Measurements from ENCODE around the gene AGTRAP.

Gene AGTRAP

DNA sequence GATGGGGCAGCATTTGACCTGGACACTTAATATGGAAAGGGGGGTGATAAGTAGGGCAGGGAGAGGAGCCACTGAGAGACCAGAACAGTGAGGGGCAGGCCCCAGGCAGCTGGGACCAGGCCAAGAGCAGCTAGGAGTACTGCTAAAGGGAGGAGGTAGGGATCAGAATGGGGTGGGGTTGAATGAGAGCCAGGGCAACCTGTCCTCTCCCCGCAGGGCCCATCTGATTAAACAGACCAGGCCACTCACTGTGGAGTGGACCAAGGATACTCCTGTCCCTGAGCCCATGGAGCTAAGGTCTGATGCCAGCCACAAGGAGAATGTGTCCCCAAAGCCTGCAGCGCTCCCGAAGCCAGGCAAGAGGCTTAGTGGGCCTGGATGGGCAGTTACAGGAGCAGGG is 28.2 kb downstream of the AGTRAP start:
- DNase-seq (ENCODE audit: low read depth in 2 of 2), result no peak

DNA sequence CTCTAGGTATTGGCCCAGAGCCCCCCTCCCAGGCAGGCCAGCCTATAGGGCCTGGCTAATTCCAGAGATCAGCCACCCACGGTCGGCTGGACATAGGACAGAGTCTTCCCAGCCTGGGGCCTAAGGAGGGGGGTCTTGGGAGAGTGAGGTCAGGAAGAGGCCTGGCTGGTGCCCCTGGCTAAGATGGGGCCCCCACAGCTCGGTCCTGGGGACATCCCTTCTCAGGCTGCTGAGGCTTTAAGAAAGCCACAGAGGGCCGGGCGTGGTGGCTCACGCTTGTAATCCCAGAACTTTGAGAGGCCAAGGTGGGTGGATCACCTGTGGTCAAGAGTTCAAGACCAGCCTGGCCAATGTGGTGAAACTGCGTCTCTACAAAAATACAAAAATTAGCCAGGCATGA is 28.6 kb downstream of the AGTRAP start:
- no peak for DNase-seq (ENCODE audit: low read depth in 2 of 2)

DNA sequence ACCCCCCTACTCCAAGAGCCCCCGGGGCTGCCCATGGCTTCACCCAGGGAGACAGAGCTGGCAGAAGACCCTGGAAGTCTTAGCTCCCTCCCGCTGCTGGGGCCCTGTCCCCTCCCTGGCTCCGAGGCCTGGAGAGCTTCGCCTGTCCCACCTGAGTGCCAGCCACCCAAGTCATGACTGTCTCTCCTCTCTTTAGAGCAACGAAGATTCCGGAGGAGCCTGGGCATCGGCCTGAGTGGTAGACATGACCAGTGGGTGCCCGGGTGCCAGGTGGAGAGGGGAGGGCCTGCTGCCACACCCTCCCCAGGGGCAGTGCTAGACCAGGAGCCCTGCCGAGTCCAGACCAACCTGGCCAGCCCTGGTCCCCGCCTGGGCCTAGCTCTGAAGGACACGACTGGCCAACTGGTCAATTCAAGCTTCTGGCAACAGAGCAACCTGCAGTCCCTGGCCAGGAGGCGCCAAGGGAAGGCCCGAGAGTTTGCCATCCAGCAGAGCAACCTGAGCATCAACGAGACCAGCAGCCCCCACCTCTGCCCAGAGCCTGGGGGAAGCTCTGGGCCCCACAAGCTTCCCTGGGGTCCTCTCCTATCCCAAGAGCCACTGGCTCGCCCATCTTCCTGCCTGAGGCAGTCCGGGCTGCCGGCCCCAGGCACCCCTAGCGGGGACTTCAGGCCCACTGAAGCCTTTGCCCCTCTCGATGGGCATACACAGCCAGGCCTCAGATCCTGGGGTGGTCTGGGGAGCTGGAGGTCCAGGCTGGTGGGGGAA is 29.9 kb downstream of the AGTRAP start:
- DNase-seq (ENCODE audit: low read depth in 2 of 2), result no peak

DNA sequence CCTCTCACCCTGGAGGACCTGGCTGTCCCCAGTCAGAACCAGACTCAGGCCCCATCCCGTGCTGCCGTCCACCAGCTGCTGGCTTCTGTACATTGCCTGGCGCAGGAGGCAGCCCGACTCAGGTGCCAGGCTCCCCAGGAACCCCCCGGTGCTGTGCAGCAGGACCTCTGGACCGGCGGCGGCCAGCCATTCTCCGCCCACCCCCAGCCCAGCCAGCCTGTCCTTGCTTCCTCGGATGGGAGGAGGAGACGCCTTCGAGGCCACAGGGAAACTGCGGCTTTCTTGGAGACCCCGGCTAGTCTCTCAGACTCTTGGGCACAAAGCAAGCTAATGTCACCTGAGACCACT is 30.5 kb downstream of the AGTRAP start:
- DNase-seq (ENCODE audit: low read depth in 2 of 2), result no peak

DNA sequence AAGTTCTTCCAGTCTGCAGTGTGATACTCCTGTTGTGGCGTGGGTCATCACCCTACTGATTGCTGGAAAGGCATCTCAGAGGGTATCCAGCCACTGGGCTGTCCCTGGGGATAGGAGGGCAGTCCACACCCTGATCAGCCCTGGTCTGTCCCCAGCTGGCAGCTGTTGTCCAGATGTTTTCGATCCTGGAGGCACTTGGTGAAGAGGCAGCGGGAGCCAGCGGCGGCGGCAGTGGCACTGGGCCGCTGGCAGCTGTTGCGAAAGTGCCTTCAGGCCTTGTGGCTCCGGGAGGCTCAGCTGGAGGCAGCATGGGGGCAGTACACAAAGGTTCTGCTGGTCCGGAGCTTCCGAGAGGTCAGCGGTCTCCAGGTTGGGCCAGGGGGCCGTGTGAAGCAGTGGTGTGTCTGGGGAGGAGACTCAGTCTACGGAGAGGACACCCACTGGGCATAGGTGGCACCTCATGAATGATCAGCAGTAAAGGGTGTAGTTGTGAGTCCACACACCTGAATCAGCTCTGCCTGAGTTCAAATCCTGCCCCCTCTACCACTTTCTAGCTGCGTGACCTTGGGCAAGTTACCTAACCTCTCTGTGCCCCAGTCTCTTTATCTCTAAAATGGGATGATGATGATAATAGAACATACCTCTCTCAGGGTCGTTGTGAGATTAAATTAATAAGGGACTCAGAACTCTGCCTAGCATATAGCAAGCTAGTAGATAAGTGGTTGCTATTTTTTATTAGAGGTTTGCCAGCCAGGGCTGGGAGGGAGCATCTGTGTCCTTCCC is 32.2 kb downstream of the AGTRAP start:
- DNase-seq (ENCODE audit: low read depth in 2 of 2), result no peak

GRCh38 chr1:11768821-11769220 is 32.9 kb downstream of the AGTRAP start:
- no peak for DNase-seq (ENCODE audit: low read depth in 2 of 2)

- DNase-seq (ENCODE audit: low read depth in 2 of 2), result no peak
Measured at GRCh38 chr1:11769274-11769673, 33.3 kb downstream of the AGTRAP start.

- DNase-seq (ENCODE audit: low read depth in 2 of 2), result no peak
Measured at GRCh38 chr1:11770011-11770410, 34.1 kb downstream of the AGTRAP start.

- DNase-seq (ENCODE audit: low read depth in 2 of 2), result no peak
Measured at GRCh38 chr1:11771481-11772043, 35.6 kb downstream of the AGTRAP start.

- no peak for DNase-seq (ENCODE audit: low read depth in 2 of 2)
Measured at GRCh38 chr1:11772458-11772857, 36.5 kb downstream of the AGTRAP start.

GRCh38 chr1:11774753-11775152 is 38.8 kb downstream of the AGTRAP start:
- DNase-seq (ENCODE audit: low read depth in 2 of 2), result no peak

- no peak for DNase-seq (ENCODE audit: low read depth in 2 of 2)
Measured at GRCh38 chr1:11777658-11778322, 41.9 kb downstream of the AGTRAP start.

DNA sequence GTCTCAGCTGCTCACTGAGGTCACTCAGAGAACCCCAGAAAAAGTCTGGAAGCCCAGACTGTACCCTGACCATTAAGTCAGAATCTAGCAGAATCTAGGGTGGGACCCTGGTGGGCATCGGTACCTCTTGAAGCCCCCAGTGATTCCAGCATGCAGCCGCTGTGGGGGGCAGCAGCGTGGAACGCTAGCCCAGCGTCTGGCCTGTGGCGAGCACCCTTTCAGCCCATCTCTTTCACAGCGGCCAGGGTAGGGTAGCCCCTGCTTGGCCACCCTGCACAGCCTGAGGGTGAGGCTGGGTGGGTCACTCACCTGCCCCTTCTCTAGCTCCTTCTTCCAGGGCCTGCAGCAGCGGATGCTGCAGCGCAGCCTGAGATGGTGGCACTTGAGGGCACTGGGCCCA is 42.4 kb downstream of the AGTRAP start:
- DNase-seq (ENCODE audit: low read depth in 2 of 2), result no peak

DNA sequence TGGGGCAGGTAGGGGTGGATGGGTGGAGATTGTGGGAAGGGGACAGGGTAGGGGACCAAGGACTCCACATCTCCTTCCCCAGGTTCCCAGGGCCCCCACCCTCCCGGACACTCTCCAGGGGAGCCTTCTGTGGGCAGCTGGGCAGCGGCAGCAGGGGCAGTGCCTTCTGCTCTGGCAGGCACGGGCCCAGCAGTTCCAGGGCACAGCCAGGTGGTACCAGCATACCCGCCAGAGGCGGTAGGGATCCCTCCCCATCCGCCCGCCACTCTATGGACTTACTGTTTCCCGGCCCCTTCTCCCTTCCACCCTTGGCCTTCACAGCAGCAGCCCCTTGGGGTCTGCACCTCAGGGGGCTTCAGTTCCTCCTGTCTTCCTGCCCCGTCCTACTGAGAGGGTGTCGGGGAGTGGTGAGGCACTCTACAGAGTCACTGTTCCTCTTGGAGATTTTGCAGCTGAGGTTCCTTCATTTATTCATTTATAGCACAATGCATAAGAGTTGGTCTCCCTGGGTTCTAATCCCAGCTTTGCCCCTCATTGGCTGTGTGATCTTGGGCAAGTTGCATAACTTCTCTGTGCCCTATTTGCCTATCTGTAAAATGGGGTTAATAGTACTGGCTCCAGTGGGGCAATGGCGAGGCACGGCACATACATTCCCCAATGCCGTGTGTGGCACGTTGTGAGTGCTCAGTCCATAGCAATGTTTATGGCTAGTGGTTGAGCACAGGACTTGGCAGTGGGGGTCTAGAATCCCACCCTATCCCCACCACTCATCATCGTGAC is 43.1 kb downstream of the AGTRAP start:
- no peak for DNase-seq (ENCODE audit: low read depth in 2 of 2)

DNA sequence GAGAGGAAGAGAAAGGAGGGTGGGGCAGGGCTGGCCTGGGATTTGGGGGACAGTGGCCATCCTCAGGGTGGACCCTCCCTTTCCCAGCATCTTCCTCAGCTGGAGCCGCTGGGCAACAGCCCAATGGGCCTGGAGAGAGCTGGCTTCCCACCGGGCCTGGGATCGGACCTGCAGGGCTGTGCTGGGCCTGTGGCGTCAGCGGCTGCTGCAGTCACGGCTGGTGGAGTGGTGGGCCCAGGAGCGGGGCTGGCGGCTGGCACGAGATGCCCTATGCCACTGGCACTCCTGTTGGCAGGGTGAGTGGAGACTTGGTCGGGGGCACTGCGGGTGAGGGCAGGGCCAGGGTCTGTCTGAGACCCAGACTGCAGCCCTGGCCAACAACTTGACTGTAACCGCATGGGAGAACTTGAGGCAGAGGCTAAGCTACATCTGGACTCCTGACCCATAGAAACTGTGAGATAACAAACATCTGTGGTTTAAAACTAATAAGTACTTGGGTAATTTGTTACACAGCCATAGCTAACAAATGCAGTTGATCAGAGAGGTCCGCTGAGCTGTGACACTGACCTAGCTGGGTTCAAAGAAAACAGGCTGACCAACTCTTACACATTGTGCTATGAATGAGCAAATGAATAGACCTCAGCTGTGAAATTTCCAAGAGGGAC is 43.9 kb downstream of the AGTRAP start:
- no peak for DNase-seq (ENCODE audit: low read depth in 2 of 2)

- no peak for DNase-seq (ENCODE audit: low read depth in 2 of 2)
Measured at GRCh38 chr1:11780380-11781147, 44.6 kb downstream of the AGTRAP start.

GRCh38 chr1:11781297-11781696 is 45.4 kb downstream of the AGTRAP start:
- no peak for DNase-seq (ENCODE audit: low read depth in 2 of 2)

GRCh38 chr1:11782127-11782708 is 46.3 kb downstream of the AGTRAP start:
- DNase-seq (ENCODE audit: low read depth in 2 of 2), result no peak

GRCh38 chr1:11783556-11783955 is 47.6 kb downstream of the AGTRAP start:
- no peak for DNase-seq (ENCODE audit: low read depth in 2 of 2)

Measured in stimulated activated CD8-positive, alpha-beta memory T cell treated with anti-CD3 and anti-CD28 coated beads, Interleukin-2, amount 100 ng/mL, for 48 hours (primary cell).